Activated T-cell treated with anti-CD3 and anti-CD28 coated beads, Interleukin-2, amount 50 U/mL, for 24 hours (primary cell): ENCODE results near the gene TNFRSF11A.

Experiments
- DNase-seq: peaks from one replicate; pipeline ENCODE4 v3.0.0-alpha.2; 2020
- H3K27ac Mint-ChIP-seq: 2 replicates; pipeline ENCODE4 v1.8.0; 2020; ENCODE audit warnings: mild to moderate bottlenecking, mixed read lengths
- H3K27me3 Mint-ChIP-seq: 2 replicates; pipeline ENCODE4 v1.8.0; 2020; ENCODE audit warnings: mixed read lengths
- H3K36me3 Mint-ChIP-seq: 2 replicates; pipeline ENCODE4 v1.8.0; 2020; ENCODE audit warnings: low read depth, mixed read lengths
- H3K4me1 Mint-ChIP-seq: 2 replicates; pipeline ENCODE4 v1.8.0; 2020; ENCODE audit warnings: low read depth, mixed read lengths
- H3K4me3 Mint-ChIP-seq: 2 replicates; pipeline ENCODE4 v1.8.0; 2020; ENCODE audit warnings: mild to moderate bottlenecking, moderate library complexity, mixed read lengths
- H3K9me3 Mint-ChIP-seq: 2 replicates; pipeline ENCODE4 v1.8.0; 2020; ENCODE audit warnings: mixed read lengths

TNFRSF11A gene

DNA sequence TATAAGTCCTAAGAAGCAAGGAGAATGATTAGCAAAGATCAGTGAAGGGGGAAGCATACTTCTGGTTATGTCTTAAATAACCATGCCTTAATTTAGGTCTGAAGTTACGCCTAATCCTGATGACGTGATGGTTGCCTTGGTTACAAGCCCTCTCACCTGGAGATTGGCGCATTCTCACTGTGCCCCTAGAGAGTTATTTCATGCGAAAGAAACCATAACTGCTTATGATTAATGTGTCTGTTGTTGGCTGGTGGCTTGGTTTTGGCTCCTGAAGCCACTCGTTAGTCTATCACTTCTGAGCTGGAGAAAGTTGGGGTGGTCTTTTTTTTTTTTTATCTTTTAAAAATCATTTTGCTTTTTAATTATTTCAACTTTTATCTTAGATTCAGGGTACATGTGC is 47.0 kb downstream of the TNFRSF11A start:
- Mint-ChIP-seq H3K9me3 (no peaks in the 10 kb centered on the region), H3K4me3 (no peak overlapping the region), H3K4me1 (peaks cover 14% of the 10 kb centered on the region), H3K36me3 (no peaks in the 10 kb centered on the region), H3K27ac (no peak overlapping the region), H3K27me3 (no peaks in the 10 kb centered on the region)
- DNase-seq, result no peak

DNA sequence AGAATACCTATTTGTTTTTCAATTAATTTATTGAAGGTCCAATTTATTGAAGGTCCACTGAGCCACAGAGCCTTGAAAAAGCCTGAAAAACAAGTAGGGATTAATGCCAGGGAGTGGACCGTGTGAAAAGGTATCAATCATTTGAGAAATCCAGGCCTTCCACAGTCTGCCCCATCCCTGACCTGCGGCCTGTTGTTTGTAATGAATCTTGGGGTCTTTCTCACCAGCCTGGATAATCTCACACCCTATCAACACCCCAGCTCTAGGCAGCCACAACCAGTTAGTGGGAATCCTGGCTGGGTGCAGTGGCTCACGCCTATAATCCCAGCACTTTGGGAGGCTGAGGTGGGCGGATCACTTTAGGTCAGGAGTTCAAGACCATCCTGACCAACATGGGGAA is 47.8 kb downstream of the TNFRSF11A start:
- Mint-ChIP-seq H3K4me1 (peaks cover 11% of the 10 kb centered on the region), H3K27me3 (no peaks in the 10 kb centered on the region), H3K36me3 (no peaks in the 10 kb centered on the region), H3K27ac (no peak overlapping the region), H3K4me3 (no peak overlapping the region), H3K9me3 (no peaks in the 10 kb centered on the region)
- DNase-seq, result no peak

DNA sequence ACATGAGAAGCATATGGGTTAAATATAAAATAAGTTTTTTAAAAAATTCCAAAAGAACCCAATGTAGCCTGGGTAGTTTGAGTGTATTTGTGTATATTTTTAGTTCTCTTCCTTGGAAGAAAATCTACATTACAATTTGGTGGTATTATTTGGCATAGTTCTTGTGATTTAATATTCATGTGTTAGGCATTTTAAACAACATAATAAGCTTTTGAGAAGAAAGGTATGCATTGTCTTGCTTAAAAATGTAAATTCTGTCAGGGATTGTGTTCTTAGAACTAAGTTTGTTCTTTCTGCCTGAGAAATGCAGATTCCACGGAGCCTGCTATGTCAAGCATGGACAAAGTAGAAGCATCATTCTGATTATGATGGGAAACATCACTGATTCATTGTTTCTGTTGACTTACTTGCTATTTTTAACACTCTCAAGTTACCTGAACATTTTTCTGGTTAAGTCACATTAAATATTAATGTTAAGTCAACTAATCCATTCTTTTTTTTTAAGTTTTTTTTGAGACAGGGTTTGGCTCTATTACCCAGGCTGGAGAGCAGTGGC is 49.4 kb downstream of the TNFRSF11A start:
- no peak for DNase-seq
- no peaks in the 10 kb centered on the region for H3K9me3 Mint-ChIP-seq
- no peak overlapping the region for H3K4me3 Mint-ChIP-seq
- no peaks in the 10 kb centered on the region for H3K27me3 Mint-ChIP-seq
- peaks cover 2% of the 10 kb centered on the region for H3K4me1 Mint-ChIP-seq
- no peaks in the 10 kb centered on the region for H3K36me3 Mint-ChIP-seq
- no peak overlapping the region for H3K27ac Mint-ChIP-seq

DNA sequence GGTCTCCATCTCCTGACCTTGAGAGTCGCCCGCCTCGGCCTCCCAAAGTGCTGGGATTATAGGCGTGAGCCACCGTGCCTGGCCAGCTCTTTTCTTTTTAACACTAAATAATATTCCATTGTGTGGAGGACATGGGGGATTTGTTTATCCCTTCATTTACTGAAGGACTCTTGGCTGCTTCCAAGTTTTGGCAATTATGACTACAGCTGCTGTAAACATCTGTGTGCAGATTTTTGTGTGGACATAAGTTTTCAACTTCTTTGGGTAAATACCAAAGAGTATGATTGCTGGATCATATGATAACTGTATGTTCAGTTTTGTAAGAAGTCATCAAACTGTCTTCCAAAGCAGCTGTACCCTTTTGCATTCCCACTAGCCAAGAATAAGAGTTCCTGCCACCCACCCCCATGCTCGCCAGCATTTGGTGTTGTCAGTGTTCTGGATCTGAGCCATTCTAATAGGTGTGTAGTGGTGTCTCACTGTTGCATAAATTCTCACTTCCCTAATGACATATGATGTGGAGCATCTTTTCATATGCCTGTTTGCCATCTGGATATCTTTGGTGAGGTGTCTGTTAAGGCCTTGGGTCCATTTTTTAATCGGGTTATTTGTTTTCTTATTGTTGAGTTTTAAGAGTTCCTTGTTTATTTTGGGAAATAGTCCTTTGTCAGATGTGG is 52.2 kb downstream of the TNFRSF11A start:
- H3K4me1 Mint-ChIP-seq, result no peaks in the 10 kb centered on the region
- no peak for DNase-seq
- no peak overlapping the region for H3K27ac Mint-ChIP-seq
- no peaks in the 10 kb centered on the region for H3K9me3 Mint-ChIP-seq
- H3K36me3 Mint-ChIP-seq, result no peaks in the 10 kb centered on the region
- no peak overlapping the region for H3K4me3 Mint-ChIP-seq
- no peaks in the 10 kb centered on the region for H3K27me3 Mint-ChIP-seq

DNA sequence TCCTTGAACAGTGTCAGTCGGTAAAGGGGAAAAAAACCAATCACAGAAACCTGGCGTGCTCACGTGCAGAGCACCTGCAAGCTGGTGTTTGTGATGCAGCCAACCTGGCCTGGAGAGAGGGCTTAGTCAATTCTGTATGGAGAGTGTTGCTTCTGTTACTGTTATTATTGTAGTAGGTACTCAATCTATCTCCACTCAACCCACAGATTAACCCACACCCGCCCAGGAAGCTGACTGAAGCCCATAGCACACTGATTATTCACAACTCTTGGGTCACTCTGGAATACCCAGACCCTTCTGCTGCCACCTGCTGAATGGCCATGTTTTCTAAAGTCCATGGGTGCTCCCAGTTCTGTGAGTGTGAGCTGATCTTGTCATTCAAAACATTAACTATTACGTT is 53.9 kb downstream of the TNFRSF11A start:
- H3K4me3 Mint-ChIP-seq, result no peak overlapping the region
- no peak overlapping the region for H3K27ac Mint-ChIP-seq
- H3K4me1 Mint-ChIP-seq, result no peaks in the 10 kb centered on the region
- no peaks in the 10 kb centered on the region for H3K9me3 Mint-ChIP-seq
- no peaks in the 10 kb centered on the region for H3K36me3 Mint-ChIP-seq
- H3K27me3 Mint-ChIP-seq, result no peaks in the 10 kb centered on the region
- DNase-seq, result no peak

DNA sequence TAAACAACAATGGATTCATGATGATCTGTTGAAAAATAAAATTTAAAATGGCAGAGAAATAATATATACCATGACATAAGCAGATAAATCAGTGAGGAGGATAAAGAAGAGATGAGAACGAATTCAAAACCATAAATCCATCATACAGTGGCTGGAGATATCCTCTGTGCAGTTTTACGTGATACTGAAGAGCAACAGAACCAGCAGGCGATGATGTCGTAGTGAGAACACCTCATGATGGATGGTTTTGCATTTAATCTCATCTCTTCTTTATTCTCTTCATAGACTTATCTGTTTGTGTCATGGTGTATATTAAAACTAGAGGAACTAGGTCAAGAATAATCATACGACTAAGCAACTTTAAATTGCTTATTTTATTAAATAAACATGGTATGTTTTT is 56.3 kb downstream of the TNFRSF11A start:
- no peak overlapping the region for H3K4me3 Mint-ChIP-seq
- no peaks in the 10 kb centered on the region for H3K27me3 Mint-ChIP-seq
- no peaks in the 10 kb centered on the region for H3K9me3 Mint-ChIP-seq
- H3K4me1 Mint-ChIP-seq, result no peaks in the 10 kb centered on the region
- H3K36me3 Mint-ChIP-seq, result no peaks in the 10 kb centered on the region
- H3K27ac Mint-ChIP-seq, result no peak overlapping the region
- DNase-seq, result no peak

DNA sequence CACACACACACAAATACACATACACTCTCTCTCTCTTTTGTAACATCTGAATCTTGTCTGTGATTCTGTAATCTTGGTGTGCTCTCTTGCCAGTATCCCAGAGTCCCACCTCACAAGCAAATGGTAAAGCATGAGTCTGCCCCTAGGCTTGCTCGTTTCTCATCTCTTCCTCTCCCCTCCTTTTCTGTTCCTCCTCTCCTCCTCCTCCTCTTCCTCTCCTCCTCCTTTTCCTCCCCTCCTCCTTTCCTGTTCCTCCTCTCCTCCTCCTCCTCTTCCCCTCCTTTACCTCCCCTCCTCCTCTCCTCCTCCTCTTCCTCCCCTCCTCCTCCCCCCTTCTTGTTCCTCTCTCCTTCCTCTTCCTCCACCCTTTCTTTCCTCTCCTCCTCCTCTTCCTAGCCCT is 59.0 kb downstream of the TNFRSF11A start:
- Mint-ChIP-seq H3K27me3 (peaks cover 5% of the 10 kb centered on the region), H3K27ac (no peak overlapping the region), H3K9me3 (no peaks in the 10 kb centered on the region), H3K4me1 (no peaks in the 10 kb centered on the region), H3K36me3 (no peaks in the 10 kb centered on the region), H3K4me3 (no peak overlapping the region)
- no peak for DNase-seq

DNA sequence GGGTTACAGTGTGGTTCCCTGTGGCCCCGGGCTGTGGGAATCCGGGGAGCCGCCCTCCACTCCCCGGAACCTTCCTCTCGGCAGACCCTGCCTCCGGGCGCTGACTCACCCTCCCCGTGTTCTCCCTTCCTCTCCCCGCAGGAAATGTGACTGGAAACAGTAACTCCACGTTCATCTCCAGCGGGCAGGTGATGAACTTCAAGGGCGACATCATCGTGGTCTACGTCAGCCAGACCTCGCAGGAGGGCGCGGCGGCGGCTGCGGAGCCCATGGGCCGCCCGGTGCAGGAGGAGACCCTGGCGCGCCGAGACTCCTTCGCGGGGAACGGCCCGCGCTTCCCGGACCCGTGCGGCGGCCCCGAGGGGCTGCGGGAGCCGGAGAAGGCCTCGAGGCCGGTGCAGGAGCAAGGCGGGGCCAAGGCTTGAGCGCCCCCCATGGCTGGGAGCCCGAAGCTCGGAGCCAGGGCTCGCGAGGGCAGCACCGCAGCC is 59.5 kb downstream of the TNFRSF11A start:
- no peaks in the 10 kb centered on the region for H3K36me3 Mint-ChIP-seq
- H3K27me3 Mint-ChIP-seq, result peaks cover 5% of the 10 kb centered on the region
- DNase-seq, result no peak
- H3K27ac Mint-ChIP-seq, result no peak overlapping the region
- no peak overlapping the region for H3K4me3 Mint-ChIP-seq
- H3K9me3 Mint-ChIP-seq, result no peaks in the 10 kb centered on the region
- H3K4me1 Mint-ChIP-seq, result no peaks in the 10 kb centered on the region

DNA sequence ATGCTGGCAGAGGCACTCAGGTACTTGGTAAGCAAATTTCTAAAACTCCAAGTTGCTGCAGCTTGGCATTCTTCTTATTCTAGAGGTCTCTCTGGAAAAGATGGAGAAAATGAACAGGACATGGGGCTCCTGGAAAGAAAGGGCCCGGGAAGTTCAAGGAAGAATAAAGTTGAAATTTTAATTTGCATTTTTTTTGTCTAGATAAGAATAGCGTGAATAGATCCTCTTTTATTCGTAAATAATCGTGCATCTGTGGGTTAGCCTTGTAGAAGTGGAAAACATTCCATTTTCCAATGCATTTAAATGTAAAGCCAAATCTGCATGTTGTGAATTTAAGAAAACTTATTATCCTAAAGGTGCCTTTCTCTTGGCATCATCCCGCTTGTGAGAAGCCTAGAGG is 61.0 kb downstream of the TNFRSF11A start:
- H3K27me3 Mint-ChIP-seq, result peaks cover 5% of the 10 kb centered on the region
- no peak for DNase-seq
- peaks cover 2% of the 10 kb centered on the region for H3K9me3 Mint-ChIP-seq
- no peak overlapping the region for H3K4me3 Mint-ChIP-seq
- no peak overlapping the region for H3K27ac Mint-ChIP-seq
- H3K36me3 Mint-ChIP-seq, result no peaks in the 10 kb centered on the region
- H3K4me1 Mint-ChIP-seq, result no peaks in the 10 kb centered on the region

DNA sequence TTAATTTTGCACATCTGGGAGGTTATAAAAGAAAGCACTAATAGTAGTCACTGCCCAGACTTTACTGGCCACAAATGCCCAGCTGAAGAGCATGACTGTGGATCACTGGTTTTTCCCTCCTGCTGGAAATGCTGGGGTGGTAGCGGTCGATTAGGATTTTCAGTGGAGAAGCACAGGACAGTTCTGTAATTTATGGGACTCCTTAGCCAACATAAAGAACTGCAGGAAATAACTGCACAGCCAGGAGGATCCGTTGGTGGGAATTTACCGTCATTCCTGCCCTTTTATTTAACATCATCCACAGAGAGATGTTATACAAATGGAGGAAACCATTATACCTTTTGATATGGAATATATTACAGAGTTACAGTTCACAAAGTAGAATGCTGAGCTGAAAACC is 61.5 kb downstream of the TNFRSF11A start:
- Mint-ChIP-seq H3K4me3 (no peak overlapping the region), H3K4me1 (no peaks in the 10 kb centered on the region), H3K27ac (no peak overlapping the region), H3K9me3 (peaks cover 3% of the 10 kb centered on the region), H3K36me3 (no peaks in the 10 kb centered on the region), H3K27me3 (peaks cover 5% of the 10 kb centered on the region)
- DNase-seq, result no peak

DNA sequence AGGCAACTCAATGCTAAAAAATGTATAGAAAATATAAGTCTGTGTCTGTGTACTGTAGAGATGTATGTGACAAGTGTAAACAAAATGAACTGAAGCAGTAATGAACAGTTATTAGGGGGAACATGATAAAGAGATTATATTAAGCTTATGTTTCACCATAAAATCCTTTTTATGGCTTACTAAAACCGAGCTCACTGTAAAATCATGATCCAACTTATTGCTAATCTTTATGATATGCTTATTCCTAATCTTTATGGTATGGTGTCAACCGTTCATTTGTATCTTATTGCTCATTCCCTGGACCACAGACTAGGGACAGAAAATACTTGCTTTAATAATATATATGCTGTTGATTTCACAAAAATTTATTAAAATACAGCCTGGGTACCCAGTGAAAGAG is 62.1 kb downstream of the TNFRSF11A start:
- peaks cover 5% of the 10 kb centered on the region for H3K27me3 Mint-ChIP-seq
- no peaks in the 10 kb centered on the region for H3K4me1 Mint-ChIP-seq
- no peak for DNase-seq
- no peaks in the 10 kb centered on the region for H3K36me3 Mint-ChIP-seq
- no peak overlapping the region for H3K4me3 Mint-ChIP-seq
- H3K27ac Mint-ChIP-seq, result no peak overlapping the region
- peaks cover 3% of the 10 kb centered on the region for H3K9me3 Mint-ChIP-seq

DNA sequence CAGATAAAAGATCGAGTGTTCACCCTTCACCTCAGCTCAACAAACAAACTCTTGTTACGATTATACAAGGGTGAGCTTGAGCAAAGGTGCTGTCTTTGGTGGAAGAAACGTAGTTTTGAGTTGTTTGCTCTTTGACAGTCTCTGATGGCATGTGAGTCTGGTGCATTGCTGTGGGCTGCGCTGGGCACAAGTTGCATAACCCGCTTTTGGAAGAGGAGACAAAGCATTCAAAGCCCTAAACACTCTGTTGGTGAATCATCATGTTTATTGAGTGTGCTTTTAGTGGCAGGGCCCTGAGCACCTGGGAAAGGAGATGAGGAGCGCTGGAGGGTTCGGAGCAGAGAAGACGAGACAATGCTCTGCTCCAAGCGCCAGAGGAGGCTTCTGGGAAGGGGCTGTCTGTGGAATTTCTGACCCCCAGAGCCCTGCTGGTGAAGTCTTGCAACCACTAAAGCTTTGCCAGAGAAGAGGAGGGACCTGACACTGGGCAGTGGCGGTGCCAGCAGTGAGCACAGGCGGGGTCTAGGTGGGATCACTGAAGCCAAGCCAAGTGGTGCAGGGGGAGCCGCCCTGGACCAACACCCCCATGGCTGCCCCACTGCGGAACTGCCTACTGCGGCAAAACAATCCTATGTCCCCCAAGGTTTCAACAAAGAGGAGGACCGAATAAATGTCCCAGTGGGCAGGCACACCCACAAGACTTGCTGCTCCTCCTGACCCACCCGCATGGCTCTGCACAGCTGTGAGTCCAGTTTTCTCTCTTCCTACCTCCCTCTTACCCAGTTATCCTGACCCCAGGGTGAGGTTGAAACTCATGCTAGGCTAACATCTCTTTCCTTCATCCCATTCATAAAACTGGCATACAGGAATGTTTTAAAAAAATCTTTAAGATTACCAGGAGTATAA is 64.0 kb downstream of the TNFRSF11A start:
- H3K27me3 Mint-ChIP-seq, result peaks cover 8% of the 10 kb centered on the region

DNA sequence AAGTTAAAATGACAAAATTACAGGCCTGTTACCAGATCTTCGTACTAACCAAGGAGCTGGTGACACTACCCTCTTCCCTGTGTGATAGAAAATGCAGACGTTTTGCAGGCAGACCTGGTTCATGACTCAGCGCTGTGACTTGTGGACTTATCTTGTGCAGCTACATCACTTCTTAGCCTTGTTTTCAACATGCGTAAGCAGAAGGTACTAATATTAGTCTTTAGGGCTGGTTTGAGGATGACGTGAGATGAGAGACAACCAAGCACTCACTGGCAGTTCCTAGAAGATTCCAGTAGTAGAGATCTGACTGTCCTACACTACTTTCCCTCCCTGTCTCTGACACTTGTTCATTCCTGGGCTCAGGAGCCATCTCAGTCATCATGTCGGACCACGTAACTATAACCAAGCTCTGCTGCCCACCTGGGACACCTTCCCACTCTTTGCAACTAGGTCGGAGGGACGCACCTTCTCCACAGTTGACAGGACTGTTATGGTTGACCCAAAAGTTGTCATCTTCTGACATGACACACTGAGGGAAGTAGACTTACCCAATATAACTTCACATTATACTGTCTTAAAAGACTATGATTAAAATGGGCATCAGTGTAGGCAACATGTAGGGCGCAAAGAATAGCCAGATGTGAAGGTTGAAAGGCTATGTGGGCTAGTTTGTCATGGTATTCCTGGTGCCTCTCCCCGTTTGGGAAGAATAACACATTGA is 64.8 kb downstream of the TNFRSF11A start:
- no peak overlapping the region for H3K27ac Mint-ChIP-seq
- no peak overlapping the region for H3K4me3 Mint-ChIP-seq
- H3K27me3 Mint-ChIP-seq, result peaks cover 8% of the 10 kb centered on the region
- no peak for DNase-seq
- peaks cover 3% of the 10 kb centered on the region for H3K9me3 Mint-ChIP-seq
- no peaks in the 10 kb centered on the region for H3K4me1 Mint-ChIP-seq
- H3K36me3 Mint-ChIP-seq, result no peaks in the 10 kb centered on the region

More for the DNA sequence above, 64.0 kb downstream of the TNFRSF11A start:
- Mint-ChIP-seq H3K4me1 (no peaks in the 10 kb centered on the region), H3K4me3 (no peak overlapping the region), H3K9me3 (peaks cover 3% of the 10 kb centered on the region), H3K36me3 (no peaks in the 10 kb centered on the region), H3K27ac (no peak overlapping the region)
- DNase-seq, result no peak

DNA sequence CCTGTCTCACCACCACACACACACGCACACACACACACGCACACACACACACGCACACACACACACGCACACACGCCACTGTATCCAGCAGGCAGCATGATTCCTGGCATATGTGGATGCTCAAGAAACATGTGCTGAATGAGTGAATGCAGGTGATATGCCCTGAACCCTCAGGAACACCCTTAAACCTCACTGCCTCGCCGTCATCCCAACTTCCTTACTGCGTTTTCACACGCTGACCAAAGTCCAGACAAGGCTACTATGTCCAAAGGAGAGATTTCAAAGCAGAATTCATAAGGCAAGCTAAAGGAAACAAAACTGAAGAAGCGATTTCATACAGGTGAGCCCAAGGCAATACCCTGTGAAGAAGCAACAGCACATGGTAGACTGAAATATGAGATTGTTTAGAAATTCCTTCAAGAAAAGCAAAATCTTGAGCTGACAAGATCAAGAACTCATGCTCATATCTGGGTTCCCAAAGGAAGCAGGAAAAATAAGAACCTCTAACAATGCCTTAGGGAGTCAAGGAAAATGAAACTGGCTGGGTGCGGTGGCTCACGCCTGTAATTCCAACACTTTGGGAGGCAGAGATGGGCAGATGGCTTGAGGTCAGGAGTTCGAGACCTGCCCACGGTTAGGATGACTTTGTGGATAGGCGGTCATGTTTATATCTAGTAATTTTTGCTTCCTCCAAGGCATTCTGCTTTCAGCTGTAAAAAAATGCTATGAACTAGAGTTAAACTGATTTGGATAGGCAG is 69.1 kb downstream of the TNFRSF11A start:
- H3K4me1 Mint-ChIP-seq, result peaks cover 23% of the 10 kb centered on the region
- peaks cover 2% of the 10 kb centered on the region for H3K27me3 Mint-ChIP-seq
- no peak overlapping the region for H3K4me3 Mint-ChIP-seq
- H3K36me3 Mint-ChIP-seq, result no peaks in the 10 kb centered on the region
- no peak for DNase-seq
- peaks cover 3% of the 10 kb centered on the region for H3K9me3 Mint-ChIP-seq
- no peak overlapping the region for H3K27ac Mint-ChIP-seq
